Body of pancreas (tissue), 4 donors: ENCODE data around the gene GLS2. TPM values are rescaled to one million over a fixed set of nuclear protein-coding genes. Genes with fewer than 3 reads are reported as not detected.
A peak's percentile ranks its signal among the peaks of the same experiment; 100 is the strongest.

Source experiments
- ATAC-seq: fragments of 150-250 bp; one replicate; pipeline ENCODE4 v1.9.1; 2016
- DNase-seq, 4 donors: peaks; one replicate each; pipeline ENCODE4 v3.0.0-alpha.2; 2019
- H3K27ac ChIP-seq, 4 donors: fragments of 200-600 bp; sonication (generic); 1 replicate in 3 of 4; 2 replicates in 1 of 4; pipeline versions ENCODE4 v1.5.1 to v1.6.1; 2016 to 2019; ENCODE audit warnings: mild to moderate bottlenecking in 1 of 4, mixed read lengths in 1 of 4, moderate library complexity in 1 of 4
- H3K27me3 ChIP-seq, 2 donors: fragments of 200-600 bp; sonication (generic); one replicate each; pipeline ENCODE4 v1.6.0; 2016; ENCODE audit warnings: mild to moderate bottlenecking in 1 of 2
- H3K36me3 ChIP-seq, 2 donors: fragments of 200-600 bp; sonication (generic); replicated peaks in 1 of 2; 2 replicates each; pipeline ENCODE4 v1.5.1; 2016; ENCODE audit warnings: low read depth in 2 of 2; ENCODE audit not compliant: insufficient read depth in 1 of 2
- H3K4me1 ChIP-seq: fragments of 200-600 bp; sonication (generic); one replicate; pipeline ENCODE4 v1.6.0; 2016
- H3K4me3 ChIP-seq, 2 donors: fragments of 200-600 bp; sonication (generic); 1 replicate in 1 of 2; 2 replicates in 1 of 2; pipeline ENCODE4 v1.5.1; 2016 to 2019
- H3K9me3 ChIP-seq, 3 donors: fragments of 200-600 bp; sonication (generic); 1 replicate in 2 of 3; 2 replicates in 1 of 3; pipeline ENCODE4 v1.5.1; 2016
- POLR2A ChIP-seq, 3 donors: fragments of 450-650 bp; IDR thresholded peaks; one replicate each; pipeline ENCODE4 v1.6.1; 2016; ENCODE audit warnings: antibody characterized with exemption in 3 of 3, mild to moderate bottlenecking in 2 of 3
- WGBS, 2 donors: methylation state at CpG; one replicate each; pipeline ENCODE4 v1.1.5; 2017; 5-methylcytosine and 5-hydroxymethylcytosine counted together
- intact Hi-C: fragments of 100-400 bp; cut with DNase I; formaldehyde crosslinking; loops from one replicate; pipeline ENCODE4 v1.15.1; 2023
- total RNA-seq, 2 donors: library from RNA; depleted of rRNA; stranded (reverse); fragments of >200 nt; gene quantifications; one replicate each; pipeline ENCODE4 v1.1.0, GENCODE V29; 2016
- TF ChIP-seq, protein P1 (sequence below), 7 experiments: fragments of 450-650 bp in 4 of 7; fragments of 200-600 bp in 3 of 7; sonication (generic) in 3 of 7; IDR thresholded peaks; one replicate each; pipeline ENCODE4 v1.5.1; 2016 to 2019; ENCODE audit warnings: antibody characterized with exemption in 7 of 7

Gene GLS2
- total RNA-seq, 2 donors from 2014 or later: 44.4 to 45.5 TPM

DNA sequence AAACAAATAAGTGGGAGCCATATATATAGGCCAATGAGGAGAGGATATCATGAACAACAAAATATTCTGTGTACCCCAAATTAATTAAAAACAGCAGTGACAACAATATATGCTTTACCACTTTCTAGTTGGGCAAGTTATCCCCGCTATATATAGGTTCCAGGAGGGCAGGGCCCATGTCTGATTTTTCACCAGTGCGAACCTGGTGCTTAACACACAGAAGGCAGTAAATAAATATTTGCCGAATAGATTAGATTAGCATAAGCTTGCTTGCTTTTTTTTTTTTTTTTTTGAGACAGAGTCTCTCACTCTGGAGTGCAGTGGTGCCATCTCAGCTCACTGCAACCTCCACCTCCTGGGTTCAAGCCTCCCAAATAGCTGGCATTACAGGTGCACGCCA lies 30.1 kb downstream of the GLS2 start:
- WGBS, 2 donors: 48 to 50% methylated on average over 4 of the region's 4 CpGs
- no peak for ATAC-seq
- intact Hi-C loops: loop anchor here (10.0 kb wide), 1 partner anchor 143 kb away; the partner anchor contains the start of gene CNPY2

DNA sequence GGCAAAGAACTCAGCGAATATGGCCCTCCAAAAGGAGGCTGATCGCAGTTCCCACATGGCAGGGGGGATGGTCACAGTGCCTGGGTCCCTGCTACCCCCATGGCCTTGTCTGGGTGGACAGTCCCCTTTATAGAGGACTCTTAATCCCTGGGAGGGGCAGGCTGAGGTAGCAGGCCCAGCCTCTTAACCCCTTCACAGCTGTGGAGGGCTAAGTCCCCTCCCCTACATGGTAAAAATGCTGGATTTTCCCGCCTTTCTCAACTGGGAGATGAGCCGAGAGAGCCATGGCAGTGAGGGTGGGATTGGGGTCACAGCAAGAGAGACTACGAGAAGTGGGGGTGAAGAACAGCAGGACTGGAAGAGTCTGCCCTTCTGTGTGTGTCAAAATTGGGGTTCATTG lies 33.4 kb downstream of the GLS2 start, which contains the start of gene MIP:
Gene MIP (minus strand): TSS at position 101 of the 400 bp plus-strand sequence. CDS start 44 bp downstream, at position 57.
- TF ChIP-seq POLR2A (IDR thresholded peaks at IDR 0.05): no peak
- TF ChIP-seq, protein P1, sequence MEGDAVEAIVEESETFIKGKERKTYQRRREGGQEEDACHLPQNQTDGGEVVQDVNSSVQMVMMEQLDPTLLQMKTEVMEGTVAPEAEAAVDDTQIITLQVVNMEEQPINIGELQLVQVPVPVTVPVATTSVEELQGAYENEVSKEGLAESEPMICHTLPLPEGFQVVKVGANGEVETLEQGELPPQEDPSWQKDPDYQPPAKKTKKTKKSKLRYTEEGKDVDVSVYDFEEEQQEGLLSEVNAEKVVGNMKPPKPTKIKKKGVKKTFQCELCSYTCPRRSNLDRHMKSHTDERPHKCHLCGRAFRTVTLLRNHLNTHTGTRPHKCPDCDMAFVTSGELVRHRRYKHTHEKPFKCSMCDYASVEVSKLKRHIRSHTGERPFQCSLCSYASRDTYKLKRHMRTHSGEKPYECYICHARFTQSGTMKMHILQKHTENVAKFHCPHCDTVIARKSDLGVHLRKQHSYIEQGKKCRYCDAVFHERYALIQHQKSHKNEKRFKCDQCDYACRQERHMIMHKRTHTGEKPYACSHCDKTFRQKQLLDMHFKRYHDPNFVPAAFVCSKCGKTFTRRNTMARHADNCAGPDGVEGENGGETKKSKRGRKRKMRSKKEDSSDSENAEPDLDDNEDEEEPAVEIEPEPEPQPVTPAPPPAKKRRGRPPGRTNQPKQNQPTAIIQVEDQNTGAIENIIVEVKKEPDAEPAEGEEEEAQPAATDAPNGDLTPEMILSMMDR (IDR thresholded peaks at IDR 0.05): no peak
- Histone ChIP-seq H3K9me3 (no peaks in the 10 kb centered on the region), H3K4me1 (peaks cover 13% of the 10 kb centered on the region), H3K4me3 (no peak within 1 kb of the TSS), H3K36me3 (no peaks in the 10 kb centered on the region), H3K27me3 (no peaks in the 10 kb centered on the region), H3K27ac (no peak within 1 kb of the TSS)
- ATAC-seq (no peak), DNase-seq (no peak)
- intact Hi-C loops: loop anchor here (10.0 kb wide), 1 partner anchor 140 kb away; the partner anchor contains the start of gene CNPY2
- WGBS, 2 donors: 85 to 86% methylated on average over 4 to 5 of the region's 5 CpGs

More for the DNA sequence above, 30.1 kb downstream of the GLS2 start:
- Histone ChIP-seq H3K4me1 (peaks cover 7% of the 10 kb centered on the region), H3K36me3 (no peaks in the 10 kb centered on the region), H3K4me3 (no peak overlapping the region), H3K9me3 (no peaks in the 10 kb centered on the region), H3K27ac (no peak overlapping the region), H3K27me3 (no peaks in the 10 kb centered on the region)
- TF ChIP-seq POLR2A (IDR thresholded peaks at IDR 0.05): no peak
- TF ChIP-seq, protein P1 (IDR thresholded peaks at IDR 0.05): no peak
- peak in 1 of 4 donors; percentile 44 for DNase-seq

DNA sequence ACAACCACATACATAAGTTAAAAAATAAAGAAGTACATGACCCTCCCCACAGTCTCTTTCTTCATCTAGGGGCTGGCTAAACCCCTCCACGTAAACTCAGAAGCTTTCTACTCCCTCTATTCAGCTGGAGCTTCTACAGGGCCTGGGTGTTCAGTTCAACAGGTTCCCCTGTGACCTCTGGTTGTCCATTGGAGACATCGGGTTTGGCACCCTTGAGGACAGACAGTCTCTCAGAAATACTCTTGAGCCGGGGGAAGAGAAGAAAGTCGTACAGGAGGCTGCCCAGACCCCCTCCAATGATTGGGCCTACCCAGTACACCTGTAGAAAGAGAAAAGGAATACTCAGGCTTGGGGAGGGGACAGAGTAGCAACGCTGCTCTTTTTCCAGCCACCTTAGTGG lies 36.8 kb downstream of the GLS2 start:
- ATAC-seq: no peak
- H3K27me3 ChIP-seq: no peaks in the 10 kb centered on the region
- H3K4me1 ChIP-seq: peaks cover 12% of the 10 kb centered on the region
- H3K36me3 ChIP-seq: no peaks in the 10 kb centered on the region
- H3K9me3 ChIP-seq: no peaks in the 10 kb centered on the region
- H3K4me3 ChIP-seq: no peak overlapping the region
- no peak overlapping the region for H3K27ac ChIP-seq
- intact Hi-C loops: loop anchor here (10.0 kb wide), 1 partner anchor 136 kb away; the partner anchor contains the start of gene CNPY2
- WGBS, 2 donors: 62 to 72% methylated on average over 5 of the region's 5 CpGs
- no peak for DNase-seq
- TF ChIP-seq, protein P1 (IDR thresholded peaks at IDR 0.05): no peak
- no peak for TF ChIP-seq POLR2A (IDR thresholded peaks at IDR 0.05)

DNA sequence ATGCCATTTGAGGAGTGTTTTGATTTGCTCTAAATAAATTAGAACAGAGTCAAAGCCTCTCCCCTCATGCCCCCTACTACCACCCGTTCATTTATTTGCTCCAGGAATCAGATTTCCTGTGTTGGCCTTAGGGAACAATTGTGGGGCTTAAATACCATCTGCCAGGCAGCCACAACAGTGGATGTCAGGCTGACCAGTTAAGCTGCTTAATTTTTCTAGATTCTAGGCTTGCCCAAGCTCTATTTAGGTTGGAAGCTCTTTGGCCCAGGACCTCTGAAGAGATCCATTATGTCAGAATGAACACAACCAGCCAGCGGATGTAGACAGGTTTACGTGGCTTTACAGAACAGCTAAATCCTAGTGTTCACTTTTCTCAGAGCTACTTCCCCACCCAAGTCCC lies 37.7 kb downstream of the GLS2 start:
- Histone ChIP-seq H3K27ac (peak overlapping the region in 1 of 4 donors; percentile 92), H3K27me3 (no peaks in the 10 kb centered on the region), H3K36me3 (no peaks in the 10 kb centered on the region), H3K4me3 (no peak overlapping the region), H3K9me3 (no peaks in the 10 kb centered on the region), H3K4me1 (peaks cover 12% of the 10 kb centered on the region)
- intact Hi-C loops: loop anchor here (10.0 kb wide), 1 partner anchor 135 kb away; the partner anchor contains the start of gene CNPY2
- DNase-seq (no peak), ATAC-seq (no peak)
- TF ChIP-seq, protein P1 (IDR thresholded peaks at IDR 0.05): no peak
- TF ChIP-seq POLR2A (IDR thresholded peaks at IDR 0.05): no peak
- WGBS, 2 donors: 87 to 96% methylated on average over 3 of the region's 3 CpGs

DNA sequence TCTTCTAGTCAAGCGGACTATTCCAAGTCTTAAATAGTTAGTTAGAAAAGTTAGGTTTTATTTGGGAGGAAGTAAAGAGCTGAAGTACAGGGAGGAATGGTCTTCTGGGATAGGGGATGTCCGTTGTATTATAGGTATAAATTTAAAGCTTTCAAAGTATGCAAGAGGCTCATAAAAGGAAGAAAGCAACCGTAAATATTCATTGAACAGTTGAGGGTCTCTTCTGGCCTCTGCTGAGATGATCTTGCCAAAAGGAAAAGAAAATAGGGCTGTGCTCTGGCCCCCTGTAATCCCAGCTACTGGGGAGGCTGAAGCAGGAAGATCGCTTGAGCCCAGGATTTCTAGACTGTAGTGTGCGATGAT lies 38.4 kb downstream of the GLS2 start:
- Histone ChIP-seq H3K36me3 (no peaks in the 10 kb centered on the region), H3K4me3 (no peak overlapping the region), H3K9me3 (no peaks in the 10 kb centered on the region), H3K27me3 (no peaks in the 10 kb centered on the region), H3K4me1 (peaks cover 12% of the 10 kb centered on the region), H3K27ac (peak overlapping the region; percentile 78 to 92 (median 88))
- 31 to 35% methylated on average over 5 of the region's 5 CpGs for WGBS, 2 donors
- TF ChIP-seq POLR2A (IDR thresholded peaks at IDR 0.05): no peak
- TF ChIP-seq, protein P1 (IDR thresholded peaks at IDR 0.05): no peak
- intact Hi-C loops: no loop called here
- ATAC-seq: no peak
- no peak for DNase-seq
